HL-60/S4 treated with phorbol 12-myristate 13-acetate at 8.2 ng/mL for 4 days and 3 days (cell line): Measurements from ENCODE around the gene PRXL2B.

Source experiments
- in situ Hi-C: fragments of 300-500 bp; cut with MboI; formaldehyde crosslinking; loops from 2 replicates; pipeline ENCODE4 v1.15.0; 2022; ENCODE audit warnings: low sequenced_read_pairs

Gene PRXL2B

DNA sequence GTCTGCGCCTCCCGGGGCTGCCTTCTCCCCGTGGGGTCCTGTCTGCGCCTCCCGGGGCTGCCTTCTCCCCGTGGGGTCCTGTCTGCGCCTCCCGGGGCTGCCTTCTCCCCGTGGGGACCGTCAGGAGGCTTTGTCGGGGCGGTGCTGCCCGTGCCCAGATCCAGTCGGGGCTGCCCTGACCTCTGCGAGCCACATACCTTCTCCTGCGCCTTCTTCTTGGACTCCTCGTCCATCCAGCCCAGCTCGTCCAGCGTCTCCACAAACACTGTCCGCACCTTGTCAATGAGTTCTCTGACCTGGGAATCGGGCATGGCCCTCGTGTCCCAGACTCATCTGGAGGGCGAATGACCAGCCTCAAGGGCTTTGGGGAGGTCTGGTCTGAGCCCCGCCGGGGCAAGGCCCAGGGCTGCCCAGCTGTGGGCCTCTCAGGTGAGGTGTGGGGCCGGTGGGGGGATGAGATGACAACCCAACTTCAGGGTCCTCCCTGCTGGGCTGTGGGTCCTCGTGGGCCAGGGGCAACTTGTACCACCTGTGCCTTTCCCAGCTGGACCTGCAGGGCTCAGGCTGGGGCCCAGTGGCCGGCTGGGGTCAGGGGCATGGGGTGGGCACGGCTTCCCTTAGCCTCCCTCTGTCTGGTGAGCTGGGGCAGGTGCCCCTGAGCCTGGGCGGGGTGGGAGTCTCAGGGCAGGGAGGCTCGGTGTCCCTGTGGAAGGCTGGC is 9.4 kb downstream of the PRXL2B start:
- in situ Hi-C loops: no loop called here

DNA sequence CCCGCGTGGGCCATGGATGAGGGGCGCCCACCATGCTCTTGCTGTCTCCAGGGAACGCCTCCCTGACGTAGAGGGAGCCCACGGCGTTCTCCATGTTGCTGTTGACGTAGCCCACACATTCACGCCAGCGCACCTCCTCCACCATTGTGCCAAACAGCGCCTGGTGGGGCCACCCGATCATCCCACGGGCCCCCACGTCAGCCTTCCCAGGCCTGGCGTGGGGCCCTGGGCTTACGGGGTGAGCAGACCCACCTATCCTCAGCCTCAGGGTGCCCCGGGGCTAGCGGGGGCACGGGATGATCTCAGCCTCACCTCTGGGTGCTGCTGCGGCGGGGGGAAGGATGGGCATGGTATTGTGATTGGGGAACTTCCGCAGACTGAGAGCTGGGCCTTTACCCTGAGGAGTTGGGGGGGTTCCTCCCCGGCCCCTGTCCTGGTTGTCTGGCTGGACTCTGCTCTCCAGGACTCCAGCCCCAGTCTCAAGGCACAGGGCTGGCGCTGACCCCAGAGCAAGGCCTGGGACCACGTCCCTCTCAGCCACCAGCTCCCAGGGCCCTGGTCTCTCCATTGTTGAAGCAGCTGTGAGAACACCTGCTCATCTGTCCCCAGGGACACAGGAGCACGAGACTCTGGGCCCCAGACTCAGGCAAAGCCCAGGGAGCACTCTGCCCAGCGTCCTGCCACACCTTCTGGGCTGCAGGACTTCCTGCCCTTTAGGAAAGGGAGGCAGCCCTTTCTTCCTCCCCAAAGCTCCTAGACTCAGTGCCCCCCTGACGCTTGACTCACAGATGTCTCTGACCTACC is 10.2 kb downstream of the PRXL2B start:
- in situ Hi-C loops: no loop called here

DNA sequence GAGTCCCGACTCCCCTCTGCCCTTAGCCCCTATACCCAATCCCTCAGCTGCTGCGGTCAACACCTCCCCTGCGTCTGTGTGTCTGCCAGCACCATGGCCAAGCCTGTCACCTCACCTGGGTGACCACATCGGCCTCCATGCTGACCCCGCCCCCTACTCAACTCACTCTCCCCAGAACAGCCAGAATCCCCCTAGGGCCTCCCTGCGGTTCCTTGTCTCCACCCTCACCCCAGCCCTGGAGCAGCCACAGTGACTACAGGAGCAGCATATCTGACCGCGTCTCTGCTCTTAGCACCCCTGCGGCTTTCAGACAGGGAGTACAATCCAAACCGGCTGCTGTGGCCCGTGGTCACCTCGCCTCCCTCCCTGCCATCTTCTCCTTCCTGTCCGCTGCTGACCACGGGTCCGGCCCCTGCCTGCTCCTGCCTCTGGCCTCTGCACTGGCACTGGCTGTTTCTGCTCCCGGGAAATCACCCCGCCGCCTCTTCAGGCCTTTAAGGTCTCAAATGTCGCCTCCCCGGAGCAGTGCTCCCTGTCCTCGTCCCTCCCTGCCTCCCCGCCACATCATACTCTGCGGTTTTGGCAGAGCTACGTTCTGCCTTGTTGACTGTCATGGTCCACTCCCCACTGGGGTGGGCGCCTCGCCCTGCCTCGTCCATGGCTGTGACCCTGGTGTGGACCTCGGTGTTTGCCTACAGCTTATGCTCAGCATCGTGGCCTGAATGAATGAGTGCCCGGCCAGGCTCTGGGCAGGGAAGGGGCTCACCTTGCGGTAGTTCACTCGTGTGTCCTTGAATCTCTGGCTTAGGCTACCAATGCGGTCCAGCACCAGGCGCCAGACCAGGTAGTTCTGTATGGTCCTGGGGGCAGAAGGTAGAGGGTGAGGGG is 11.1 kb downstream of the PRXL2B start:
- in situ Hi-C loops: no loop called here

DNA sequence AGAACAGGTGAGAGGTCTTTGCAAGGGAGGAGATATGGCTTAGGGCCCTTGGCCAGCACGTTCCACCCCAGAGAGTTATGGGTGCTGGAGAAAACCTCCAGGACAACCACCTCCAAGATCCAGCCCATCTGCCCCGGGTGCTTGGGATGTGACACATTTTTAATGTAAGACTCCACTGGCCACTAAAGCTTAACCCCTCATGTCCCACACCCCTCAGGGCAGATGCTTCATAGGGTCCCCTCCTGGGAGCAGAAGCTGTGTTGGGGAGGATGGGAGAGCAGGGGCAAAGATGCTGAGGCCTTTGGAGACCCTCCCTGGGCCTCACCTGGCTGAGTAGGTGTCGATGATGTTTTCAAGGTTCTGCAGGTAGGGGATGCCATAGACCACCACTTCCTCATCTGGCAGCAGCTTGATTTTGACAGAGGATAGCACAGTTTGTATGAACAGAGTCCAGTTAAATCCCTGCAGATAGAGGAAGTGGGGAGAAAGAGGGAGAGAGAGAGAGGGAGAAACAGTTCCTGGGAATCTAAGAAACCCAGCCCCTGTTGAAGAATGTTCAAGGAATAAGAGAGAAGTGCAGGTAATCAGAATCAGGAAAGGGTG is 11.9 kb downstream of the PRXL2B start:
- in situ Hi-C loops: no loop called here

DNA sequence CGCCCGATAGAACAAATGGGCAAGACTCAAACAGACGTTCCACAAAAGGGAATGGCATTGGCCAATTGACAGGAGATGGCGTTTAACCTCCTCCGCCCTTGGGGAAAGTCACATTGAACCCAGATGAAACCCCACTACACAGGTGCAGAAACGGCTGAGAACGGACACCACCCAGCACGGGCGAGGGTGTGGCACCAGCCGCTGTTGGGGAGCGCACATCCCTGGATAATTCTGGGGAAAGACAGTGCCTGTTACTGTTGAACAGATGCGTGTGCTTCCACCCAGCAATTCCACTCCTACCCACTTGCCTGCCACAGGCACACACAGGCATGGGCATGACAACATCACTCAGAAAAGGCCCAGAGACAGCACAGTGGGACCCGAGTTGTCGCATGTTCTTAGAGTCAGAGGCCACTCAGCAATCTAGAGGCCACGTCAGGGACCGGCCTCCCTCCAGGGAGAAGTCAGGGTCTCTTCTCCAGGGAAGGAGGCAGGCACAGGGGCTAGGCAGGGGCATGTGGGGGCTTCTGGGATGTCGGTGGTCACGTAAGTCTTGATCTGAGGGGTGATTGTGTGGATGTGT is 15.2 kb downstream of the PRXL2B start:
- in situ Hi-C loops: no loop called here

DNA sequence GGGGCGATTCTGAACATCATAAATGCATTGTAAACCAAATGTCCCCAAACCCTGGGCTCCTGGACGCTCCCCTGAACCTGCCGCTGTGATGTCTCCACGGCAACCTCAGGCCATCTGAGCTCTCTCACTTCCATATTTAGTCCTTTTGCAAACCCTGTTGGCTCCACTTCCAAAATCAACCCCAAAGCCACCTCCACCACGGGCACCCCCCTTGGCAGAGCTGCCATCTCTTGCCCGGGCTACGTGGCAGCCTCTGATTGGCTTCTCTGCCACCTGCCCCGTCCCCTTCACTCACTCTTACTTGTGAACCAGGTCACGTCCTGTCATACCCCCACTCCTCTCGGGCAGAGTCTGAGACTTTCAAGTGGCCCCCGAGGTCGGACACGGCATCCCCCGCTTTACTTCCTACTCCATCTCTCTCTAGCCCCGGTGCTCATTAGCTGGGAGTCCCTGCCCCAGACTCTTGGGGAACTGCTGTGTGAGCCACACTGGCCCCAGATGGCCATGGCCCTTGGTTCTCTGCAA is 15.8 kb downstream of the PRXL2B start:
- in situ Hi-C loops: no loop called here

DNA sequence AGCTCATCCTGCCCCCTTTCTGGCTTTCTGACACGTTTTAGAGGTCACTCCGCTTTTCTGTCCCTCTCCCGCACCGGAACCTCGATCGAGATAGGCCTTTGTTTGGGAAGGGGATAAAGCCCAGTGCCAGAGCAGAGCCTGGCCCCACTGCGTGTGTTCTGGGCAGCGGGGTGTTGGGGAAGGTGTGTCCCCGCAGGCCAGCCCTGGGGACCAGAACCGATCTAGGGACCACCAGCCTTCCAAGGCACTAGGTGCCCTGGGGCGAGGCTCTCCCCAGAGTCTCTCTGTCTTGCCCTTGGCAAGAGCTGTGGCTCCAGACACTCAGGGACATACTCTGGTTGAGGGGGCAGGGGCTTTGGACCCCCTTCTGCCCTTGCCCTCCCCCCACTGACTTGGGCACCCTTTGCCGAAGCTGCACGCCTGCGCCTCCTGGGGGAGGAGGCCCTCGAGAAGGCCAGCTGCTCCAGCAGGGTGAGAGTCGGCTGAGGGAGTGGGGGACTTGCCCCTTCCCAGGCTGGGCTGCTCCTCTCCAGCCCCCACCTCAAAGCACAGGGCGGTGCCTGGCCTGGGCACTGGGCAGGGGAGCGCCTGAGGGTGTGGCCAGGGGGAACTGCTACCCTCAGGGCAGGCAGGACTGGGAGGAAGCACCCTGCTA is 16.4 kb downstream of the PRXL2B start:
- in situ Hi-C loops: no loop called here

DNA sequence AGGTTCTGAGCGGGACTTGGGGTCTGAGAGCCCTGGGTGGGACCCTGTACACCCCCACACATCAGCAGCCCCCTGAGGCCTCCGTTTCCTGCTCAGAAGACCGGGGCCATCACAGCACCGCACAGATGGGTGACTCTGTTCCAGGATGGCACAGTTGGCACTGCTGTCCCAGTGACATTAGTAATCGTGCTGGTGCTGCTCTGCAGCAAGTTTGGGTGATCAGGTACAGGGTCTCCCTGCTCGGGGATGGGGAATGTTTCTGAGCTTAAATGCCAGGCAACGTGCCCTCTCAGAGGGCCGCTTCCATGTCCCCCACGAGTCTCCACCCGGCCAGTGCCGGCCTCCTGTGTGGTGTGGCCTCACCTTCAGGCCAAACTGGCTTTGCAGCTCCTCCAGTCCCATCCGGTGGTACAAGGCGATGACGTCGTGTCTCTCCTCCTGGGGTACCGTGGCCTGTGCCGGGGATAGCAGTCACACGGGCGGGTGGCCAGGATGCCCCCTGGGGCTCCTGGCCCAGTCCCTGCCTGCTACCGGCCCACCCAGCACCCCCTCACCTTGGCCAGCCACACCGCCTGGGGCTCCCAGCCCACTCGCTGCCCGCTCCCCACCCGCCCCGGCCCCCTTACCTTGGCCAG is 17.1 kb downstream of the PRXL2B start:
- in situ Hi-C loops: no loop called here

DNA sequence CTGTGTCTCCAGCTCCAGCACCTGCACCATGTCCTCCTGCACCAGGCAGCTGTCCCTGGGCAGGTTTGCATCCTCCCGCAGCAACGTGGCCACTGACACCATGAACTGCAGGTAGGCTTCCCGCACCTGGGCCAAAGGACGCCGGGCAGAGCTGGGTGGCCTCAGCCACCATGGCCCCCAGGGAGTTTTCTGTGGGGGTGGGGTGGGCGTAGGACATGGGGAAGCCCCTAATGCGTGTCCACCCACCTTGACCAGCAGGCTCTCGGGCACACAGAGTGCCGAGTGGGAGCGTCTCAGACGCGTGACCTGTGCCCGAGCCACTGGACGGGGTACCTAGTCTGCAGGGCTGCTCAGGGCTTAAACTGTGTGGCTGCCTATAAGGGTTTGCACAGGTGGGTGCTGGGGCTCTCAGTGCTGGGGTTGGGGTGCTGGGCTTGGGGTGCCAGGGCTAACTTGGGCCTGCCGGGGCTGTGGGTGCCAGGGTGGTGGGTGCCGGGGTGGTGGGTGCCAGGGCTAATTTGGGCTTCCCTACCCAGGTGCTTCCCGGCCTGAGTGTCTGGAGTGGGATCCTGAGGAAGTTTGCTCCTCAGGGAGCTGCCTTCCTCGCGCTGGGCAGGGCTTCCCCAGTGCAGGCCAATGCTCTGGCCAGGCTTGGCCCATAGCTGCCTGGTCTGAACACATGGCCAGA is 17.7 kb downstream of the PRXL2B start:
- in situ Hi-C loops: no loop called here

DNA sequence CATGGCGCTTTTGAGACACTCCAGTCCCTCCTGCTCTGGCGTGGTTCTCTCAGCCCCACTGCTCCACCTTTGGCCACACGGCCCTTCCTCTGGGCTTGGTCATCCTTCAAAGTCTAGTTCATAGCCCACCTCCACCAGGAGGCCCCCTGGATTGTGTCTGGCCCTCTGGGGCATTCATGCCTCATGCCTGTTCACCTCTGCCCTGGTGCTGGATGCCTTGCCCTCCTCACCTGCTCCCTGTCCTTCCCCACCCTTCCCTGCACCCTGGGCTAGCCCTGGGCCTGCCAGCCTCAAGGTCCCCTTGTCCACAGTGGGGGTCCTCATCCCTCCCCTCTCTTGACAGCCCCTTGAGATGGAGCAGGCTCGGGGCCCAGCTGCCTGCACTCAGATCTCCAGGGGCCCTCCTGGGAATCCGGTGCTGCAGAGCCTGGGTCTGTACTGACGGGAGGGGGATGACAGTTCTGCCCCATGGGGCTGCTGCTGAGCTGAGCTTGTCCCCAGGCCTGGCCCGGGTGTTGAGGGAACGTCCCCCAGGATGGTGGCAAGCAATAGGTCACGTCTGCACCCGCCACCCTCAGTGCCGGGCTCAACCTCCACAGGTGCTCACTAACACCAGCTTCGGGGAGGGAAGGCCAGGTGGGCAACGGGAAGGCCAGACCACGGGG is 18.4 kb downstream of the PRXL2B start:
- in situ Hi-C loops: no loop called here

DNA sequence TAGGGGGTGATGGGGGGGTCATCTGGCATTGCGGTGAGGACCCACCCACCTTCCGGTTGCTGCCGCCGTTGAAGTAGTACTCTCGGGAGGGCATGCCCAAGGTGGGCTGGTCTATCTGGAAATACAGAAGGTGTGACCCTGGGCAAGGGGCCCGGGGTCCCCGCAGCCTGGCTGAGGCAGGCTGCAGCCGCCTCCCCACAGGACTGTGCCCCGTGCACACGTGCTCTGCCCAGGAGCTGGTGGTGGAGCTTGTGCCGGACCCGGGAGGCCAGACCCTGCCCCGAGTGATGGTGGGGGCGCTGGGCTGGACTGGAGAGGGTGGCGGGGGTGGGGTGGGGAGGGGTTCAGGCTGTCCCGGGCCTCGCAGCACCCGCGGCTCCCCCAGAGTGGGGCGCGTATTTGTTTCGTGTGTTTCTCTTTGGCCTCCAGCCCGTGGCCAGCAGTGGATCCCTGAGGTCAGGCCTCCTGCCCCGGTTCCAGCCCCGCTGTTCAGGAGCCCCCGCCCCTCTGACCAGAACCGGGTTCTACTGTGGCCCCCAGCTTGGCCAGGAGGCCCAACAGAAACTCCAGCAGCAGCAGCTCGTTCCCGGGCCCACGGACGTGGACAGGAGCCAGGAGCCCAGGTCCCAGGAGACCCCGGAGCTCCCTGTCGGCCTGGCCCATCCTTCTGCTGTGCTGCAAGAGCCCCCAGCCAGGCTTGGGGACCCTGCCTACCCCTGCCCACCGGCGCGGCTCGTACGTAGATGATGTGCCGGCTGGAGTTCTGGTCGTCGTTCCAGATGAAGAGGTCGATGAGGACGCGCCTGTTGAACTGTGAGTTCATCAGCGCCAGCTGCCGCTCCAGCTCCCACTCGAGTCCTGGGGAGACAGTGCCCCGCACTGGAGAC is 19.2 kb downstream of the PRXL2B start:
- in situ Hi-C loops: no loop called here

DNA sequence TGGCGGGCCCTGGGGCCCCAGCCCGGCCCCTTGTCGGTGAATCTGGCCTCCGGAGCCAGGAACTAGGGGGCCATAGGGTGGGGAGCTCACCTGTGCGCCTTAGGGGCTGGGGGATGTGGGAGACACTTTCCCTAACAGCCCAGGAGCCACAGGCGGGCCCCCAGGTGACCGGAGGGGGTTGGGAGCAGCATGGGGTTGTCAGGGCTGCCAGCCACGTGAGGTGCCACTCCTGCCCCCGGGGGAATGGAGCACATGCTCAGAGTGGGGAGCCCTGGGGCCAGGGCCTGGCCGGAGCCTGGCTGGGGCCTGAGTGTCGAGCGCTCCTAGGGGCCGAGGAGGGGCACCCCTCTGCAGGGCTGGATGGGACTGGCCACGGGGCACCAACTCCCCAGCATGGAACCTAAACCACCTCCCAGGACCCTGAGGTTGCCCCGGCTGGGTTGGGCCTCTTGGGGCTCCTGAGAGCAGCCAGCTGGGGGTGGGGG is 19.9 kb downstream of the PRXL2B start:
- in situ Hi-C loops: no loop called here

DNA sequence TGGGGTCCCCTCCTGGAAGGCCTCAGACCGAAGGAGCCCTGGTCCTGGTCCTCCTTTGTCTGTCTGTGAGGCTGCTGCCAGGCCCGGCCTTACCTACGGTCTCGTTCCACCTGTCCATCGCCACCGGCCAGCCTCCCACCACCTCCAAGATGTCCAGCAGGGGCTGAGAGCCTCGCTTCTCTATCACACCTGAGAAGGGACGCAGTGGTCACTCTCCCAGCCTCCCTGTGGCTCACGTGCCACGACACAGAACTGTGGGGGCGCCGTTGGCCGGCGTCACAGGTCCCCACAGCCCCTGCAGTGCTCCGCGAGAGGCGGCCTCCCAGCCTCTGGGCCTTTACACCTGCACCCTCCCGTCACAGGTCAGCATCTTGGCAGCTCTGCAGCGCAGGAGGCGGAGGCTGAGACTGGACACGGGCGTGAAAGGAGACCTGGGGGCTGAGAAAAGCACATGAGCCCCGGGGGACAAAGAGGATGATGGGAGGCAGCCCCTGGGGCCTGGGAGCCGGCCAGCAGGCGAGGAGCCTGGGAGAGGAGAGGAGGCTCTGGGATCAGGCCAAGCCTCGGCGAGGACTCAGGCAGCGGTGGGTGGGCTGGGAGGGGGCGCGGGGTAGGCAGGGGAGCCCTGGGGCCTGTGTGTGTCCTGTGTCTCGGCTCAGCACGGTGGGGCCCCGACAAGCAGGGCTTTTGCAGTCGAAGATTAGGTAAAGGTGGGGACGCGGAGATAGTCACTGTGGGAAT is 20.5 kb downstream of the PRXL2B start:
- in situ Hi-C loops: no loop called here

DNA sequence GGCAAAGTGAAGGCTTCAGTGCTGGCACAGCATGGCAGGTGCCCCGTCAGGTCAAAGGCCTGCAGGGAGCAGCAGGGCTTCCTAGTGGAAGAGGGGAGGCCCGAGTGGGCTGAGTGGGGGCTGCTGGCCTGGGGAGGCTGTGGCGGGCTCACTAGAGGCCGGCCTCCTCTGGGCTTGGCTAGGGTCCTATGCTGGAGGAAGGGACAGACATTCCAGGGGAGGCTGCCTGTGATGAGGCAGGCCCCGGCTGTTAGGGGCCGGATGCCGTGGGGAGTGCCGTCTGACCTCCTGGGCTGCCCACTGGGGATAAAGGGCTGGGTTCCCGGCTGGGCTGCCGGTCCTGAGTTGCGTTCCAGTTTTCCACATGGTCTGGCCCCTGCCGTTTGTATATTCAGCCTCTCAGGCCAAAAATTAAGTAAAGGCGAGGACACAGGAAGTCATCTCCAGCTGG is 21.1 kb downstream of the PRXL2B start:
- in situ Hi-C loops: no loop called here

DNA sequence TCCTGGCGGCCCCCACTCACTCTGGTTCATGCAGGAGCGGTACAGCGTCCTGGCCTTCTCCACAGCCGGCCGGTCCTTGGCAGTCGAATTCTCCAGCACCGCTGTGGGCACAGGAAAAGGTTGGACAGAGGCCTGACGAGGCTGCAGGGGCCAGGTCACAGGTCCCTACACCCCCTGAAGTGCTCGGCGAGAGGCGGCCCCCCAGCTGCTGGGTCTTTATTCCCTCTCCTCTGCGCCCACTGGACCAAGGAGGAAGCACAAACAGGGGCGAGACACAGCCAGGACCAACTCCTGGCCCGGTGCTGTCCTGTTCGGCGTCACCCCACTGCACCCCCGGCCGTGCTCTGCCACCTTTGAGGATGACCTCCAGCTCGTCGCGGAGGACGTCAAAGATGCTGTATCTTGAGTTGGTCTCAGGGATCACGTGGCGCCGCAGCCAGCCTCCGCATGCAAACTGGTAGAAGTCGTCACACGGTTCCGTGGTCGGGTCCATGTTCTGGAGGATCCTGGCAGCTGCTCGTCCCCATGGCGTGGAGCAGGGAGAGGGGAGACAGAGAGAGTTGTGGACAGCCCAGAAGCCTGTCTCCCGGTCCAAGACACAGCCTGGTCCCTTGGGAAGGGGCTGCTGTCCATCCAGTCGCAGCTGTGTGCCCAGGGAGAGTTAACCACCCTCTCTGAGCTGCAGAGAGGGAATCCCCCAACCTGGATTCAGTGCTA is 22.9 kb downstream of the PRXL2B start:
- in situ Hi-C loops: no loop called here
